ENCODE data around the gene PRDX2.

Gene PRDX2

DNA sequence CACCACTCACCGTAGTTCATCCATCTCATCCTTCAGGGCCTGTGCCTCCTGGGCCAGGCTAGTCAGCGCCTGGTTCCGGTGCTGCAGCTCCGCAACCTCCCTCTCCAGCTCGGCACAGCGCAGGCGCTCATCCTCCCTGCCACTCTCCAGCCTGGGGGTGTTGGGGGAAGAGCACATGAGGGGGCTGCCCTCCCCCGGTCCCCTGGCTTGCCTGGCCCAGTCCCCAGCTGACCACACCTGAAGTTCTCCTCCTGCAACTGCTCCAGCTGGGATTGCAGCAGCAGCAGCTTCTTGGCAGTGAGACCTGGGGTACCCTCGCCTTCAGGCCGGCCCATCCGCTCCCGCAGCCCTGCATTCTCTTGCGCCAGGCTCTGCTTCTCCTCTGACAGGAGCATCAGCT lies 30.7 kb downstream of the PRDX2 start:
- no peak overlapping the region for H3K4me3 ChIP-seq (ENCODE audit: control insufficient read depth, low read depth, low read length)
- no peak for DNase-seq (ENCODE audit: low read depth)
- TF ChIP-seq, protein P1, sequence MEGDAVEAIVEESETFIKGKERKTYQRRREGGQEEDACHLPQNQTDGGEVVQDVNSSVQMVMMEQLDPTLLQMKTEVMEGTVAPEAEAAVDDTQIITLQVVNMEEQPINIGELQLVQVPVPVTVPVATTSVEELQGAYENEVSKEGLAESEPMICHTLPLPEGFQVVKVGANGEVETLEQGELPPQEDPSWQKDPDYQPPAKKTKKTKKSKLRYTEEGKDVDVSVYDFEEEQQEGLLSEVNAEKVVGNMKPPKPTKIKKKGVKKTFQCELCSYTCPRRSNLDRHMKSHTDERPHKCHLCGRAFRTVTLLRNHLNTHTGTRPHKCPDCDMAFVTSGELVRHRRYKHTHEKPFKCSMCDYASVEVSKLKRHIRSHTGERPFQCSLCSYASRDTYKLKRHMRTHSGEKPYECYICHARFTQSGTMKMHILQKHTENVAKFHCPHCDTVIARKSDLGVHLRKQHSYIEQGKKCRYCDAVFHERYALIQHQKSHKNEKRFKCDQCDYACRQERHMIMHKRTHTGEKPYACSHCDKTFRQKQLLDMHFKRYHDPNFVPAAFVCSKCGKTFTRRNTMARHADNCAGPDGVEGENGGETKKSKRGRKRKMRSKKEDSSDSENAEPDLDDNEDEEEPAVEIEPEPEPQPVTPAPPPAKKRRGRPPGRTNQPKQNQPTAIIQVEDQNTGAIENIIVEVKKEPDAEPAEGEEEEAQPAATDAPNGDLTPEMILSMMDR (IDR thresholded peaks at IDR 0.05; ENCODE audit: control insufficient read depth, insufficient read depth, low read depth, low read length, missing control alignments): no peak

DNA sequence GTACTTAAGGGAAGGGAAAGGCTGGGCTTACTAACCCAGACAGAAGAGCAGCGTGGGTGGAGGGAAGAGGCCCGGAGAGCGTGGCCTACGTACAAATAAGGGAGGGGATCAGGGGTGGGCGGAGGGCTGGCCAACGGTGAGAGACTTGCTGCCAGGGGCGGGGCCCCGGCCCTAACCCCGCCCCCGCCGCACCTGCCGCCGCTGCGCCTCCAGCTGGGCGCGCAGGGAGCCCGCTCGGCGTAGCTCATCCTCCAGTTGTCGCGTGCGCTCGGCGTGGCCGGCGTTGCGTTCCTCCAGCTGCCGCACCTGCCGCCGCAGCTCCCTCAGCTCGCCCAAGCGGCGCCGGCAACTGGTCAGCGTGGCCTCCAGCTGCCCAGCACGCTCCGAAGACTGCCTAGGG lies 31.9 kb downstream of the PRDX2 start:
- TF ChIP-seq, protein P1 (IDR thresholded peaks at IDR 0.05; ENCODE audit: control insufficient read depth, insufficient read depth, low read depth, low read length, missing control alignments): no peak

DNA sequence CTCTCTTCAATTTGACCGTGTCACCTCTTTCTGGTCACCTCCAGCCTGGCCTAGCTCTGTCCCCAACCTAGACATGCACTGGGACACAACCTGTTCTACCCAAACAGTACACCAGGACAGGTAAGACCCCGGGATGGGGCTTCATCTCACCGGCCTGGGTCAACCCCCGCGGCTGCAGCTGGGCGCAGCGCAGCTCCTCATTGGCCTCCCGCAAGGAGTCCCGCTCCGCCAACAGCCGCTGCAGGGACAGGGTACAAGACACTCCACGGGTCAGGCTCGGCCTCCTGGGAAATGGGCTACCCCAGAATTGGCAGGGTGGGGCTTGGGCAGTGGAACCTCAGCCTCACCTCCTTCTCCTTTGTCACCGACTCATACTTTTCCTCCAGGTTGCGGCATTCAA lies 33.9 kb downstream of the PRDX2 start:
- TF ChIP-seq, protein P1 (IDR thresholded peaks at IDR 0.05; ENCODE audit: control insufficient read depth, insufficient read depth, low read depth, low read length, missing control alignments): no peak
- DNase-seq (ENCODE audit: low read depth): no peak
- no peak overlapping the region for H3K4me3 ChIP-seq (ENCODE audit: control insufficient read depth, low read depth, low read length)

More for the DNA sequence above, 31.9 kb downstream of the PRDX2 start:
- no peak overlapping the region for H3K4me3 ChIP-seq (ENCODE audit: control insufficient read depth, low read depth, low read length)
- no peak for DNase-seq (ENCODE audit: low read depth)

DNA sequence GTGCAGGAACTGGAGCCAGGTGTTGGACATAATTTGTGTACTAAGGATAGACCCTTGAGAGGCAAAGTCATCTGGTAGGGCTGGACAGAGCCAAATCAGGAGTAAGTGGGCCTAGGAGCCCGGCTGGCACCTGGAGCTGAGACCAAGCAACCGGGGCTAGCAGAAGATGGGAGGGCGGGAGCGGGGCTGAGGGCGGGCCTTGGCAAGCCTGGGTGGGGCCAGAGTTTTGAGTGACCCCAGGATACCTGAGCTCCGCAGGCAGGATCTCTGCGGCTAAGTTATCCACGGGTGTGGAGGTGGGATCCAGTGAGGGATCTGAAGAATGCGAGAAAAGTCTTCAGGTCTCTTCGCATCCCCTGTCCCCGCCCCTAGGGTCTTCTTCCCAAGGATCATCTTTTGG lies 34.5 kb downstream of the PRDX2 start:
- TF ChIP-seq, protein P1 (IDR thresholded peaks at IDR 0.05; ENCODE audit: control insufficient read depth, insufficient read depth, low read depth, low read length, missing control alignments): no peak
- H3K4me3 ChIP-seq (ENCODE audit: control insufficient read depth, low read depth, low read length): no peak overlapping the region
- no peak for DNase-seq (ENCODE audit: low read depth)

DNA sequence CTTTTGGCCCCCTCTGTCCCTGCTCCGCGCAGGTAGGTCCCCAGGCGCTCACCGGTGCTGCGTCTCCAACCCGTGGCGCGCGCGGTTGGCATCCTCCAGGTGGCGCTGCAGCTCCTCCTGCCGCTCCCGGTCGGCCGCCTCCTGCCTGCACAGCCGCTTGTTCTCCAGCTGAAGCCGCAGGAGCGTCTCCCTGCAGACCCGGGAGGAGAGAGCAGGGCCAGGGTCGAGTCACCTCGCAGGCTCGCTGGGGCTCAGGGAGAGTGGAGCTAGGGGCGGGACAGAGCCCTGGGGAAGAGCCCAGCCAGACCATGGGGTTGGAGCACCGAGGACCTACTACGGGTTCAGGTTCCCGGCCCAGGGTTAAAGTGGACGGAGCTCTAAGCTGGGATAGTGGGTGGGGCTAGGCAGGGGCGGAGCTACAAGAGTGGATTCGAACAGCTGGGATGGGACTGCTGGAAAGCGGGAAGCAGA lies 35.5 kb downstream of the PRDX2 start:
- H3K4me3 ChIP-seq (ENCODE audit: control insufficient read depth, low read depth, low read length): peak overlapping the region; percentile 57
- no peak for DNase-seq (ENCODE audit: low read depth)
- TF ChIP-seq, protein P1 (IDR thresholded peaks at IDR 0.05; ENCODE audit: control insufficient read depth, insufficient read depth, low read depth, low read length, missing control alignments): peak; percentile 77

DNA sequence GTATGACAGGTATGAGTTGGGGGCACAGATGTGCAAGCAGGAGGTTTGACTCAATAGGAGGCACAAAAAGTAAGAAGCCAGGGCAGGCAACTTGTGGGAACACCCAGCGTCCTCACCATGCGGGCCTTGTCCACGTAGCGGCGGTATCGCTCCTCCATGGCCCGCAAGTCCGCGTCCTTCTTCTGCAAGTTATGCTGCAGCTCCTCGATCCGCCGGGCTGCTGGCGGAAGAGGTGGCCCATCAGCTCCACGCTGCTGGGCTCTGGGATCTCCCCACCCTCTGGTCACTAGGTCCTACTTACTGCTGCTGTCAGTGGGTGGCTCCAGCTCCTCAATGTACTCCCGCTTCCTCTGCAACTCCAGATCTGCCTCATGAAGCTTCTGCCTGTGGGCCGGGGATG lies 36.9 kb downstream of the PRDX2 start:
- no peak overlapping the region for H3K4me3 ChIP-seq (ENCODE audit: control insufficient read depth, low read depth, low read length)
- DNase-seq (ENCODE audit: low read depth): no peak
- TF ChIP-seq, protein P1 (IDR thresholded peaks at IDR 0.05; ENCODE audit: control insufficient read depth, insufficient read depth, low read depth, low read length, missing control alignments): no peak

DNA sequence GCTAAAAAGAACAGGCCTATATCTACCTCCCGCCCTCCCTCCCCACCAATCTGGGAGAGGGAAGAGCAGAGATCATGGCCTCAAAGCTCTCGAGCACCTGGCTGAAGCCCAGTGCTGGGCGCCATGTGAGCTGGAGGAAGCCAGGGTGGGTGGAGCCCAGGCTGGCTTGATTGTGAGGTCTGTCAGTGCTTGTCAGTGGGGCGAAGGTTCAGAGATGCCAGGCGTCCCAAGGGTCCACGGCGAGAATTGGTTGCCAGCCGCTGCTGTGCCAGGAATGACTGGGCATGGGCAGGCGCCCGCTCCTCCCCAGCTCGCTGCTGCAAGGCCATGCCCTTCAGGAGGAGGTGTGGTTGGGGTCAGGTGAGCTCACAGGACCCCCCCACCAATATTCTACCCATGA lies 38.5 kb downstream of the PRDX2 start:
- no peak for DNase-seq (ENCODE audit: low read depth)

More for the DNA sequence above, 38.5 kb downstream of the PRDX2 start:
- TF ChIP-seq, protein P1 (IDR thresholded peaks at IDR 0.05; ENCODE audit: control insufficient read depth, insufficient read depth, low read depth, low read length, missing control alignments): no peak
- H3K4me3 ChIP-seq (ENCODE audit: control insufficient read depth, low read depth, low read length): no peak overlapping the region

Data from AG09309 (cell line).